HCEC 1CT (cell line): Measurements from ENCODE around the gene RDH8.
A peak's percentile ranks its signal among the peaks of the same experiment; 100 is the strongest.

Experiments used
- DNase-seq: peaks from one replicate; pipeline ENCODE4 v3.0.0-alpha.2; 2017

The RDH8 gene, protein sequence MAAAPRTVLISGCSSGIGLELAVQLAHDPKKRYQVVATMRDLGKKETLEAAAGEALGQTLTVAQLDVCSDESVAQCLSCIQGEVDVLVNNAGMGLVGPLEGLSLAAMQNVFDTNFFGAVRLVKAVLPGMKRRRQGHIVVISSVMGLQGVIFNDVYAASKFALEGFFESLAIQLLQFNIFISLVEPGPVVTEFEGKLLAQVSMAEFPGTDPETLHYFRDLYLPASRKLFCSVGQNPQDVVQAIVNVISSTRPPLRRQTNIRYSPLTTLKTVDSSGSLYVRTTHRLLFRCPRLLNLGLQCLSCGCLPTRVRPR

GRCh38 chr19:10013316-10013715, at the start of gene RDH8:
TSS of gene RDH8 (plus strand) at chr19:10013483. CDS start at chr19:10013498, 15 bp downstream.
- DNase-seq: no peak

DNA sequence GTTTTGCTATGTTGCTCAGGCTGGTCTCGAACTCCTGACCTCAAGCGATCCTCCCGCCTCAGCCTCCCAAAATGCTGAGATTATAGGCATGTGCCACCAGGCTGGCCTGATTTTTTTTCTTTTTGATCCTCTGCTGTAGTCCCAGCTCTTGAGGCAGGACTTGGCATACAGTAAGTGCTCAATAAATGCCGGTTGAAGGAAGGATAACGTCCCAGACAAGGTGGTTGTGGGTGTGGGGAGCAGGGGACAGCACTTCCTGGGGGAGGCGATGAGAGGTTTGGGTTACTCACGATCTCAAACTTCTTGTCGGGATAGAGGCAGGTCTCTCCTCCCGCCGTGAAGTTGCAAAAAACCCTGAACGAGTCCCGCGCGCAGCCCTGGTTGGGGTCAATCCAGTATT, 47.3 kb upstream of the RDH8 start:
- DNase-seq: no peak

DNA sequence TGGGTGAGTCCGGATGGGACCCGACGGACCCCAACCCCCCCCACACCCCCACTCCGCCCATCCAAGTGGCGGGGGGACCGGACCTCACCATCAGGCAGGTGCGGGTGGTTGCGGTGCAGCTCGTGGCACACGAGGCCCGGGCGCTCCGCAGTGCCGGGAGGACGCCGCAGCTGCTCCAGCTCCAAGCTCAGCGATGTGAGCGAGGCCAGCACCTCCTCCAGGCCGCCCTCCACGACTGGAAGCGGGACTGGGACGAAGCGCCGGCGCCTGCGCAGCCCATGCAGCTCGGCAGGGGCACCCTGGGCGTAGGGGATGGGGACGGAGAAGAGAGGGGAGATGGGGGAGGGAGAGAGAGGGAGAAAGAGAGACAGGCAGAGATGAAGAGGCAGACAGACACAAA, 46.8 kb upstream of the RDH8 start:
- DNase-seq: no peak

DNA sequence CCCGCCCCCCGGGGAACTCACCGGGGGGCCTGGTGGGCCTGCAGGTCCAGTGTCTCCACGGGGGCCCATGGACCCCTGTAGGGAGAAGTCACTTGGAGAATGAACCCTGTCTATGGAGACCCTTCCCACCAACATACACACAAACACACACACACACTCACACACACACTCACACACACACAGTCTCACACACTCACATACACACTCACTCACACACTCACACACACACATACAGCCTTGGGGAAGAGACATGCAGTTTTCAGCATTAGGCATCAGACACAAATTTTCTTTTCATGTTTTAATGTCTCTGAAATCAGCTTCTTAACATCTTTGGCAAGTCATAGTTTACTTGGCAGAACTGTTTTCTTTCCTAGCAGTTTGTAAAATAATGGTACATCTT, 46.0 kb upstream of the RDH8 start:
- no peak for DNase-seq

DNA sequence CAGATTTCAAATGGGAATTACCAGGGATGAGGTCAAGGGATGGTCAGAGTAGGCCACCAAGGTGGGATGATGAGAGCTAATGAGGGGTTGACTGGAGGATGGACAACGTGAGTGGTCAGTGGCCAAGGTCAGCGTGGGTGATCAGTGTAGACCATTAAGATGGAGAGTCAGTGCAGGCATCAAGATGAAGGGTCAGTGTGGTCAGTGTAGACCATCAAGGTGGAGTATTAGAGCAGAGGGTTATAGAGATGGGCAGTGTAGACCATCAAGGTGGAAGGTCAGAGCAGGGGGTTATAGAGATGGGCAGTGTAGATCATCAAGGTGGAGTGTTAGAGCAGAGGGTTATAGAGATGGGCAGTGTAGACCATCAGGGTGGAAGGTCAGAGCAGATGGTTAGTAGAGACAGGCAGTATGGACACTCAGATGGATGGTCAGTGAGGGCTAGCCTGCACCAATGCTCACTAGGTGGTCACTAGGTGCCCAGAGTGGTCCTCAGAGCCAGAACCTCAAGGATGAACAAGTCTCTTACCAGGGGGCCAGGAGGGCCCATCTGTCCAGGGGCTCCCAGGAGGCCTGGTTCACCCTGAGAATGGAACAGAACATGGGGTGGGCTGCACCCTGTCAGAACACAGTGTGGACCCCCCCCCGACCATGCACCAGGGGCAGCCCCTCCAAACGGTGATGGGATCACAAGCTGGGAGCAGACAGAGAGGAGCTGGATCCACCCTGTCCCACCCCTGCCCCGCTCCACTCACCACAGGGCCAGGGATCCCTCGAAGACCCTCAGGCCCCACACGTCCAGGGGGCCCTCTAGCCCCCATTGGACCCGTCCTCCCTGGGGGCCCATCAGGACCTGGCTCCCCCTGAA, 44.2 kb upstream of the RDH8 start:
- DNase-seq: no peak

- no peak for DNase-seq
Measured at GRCh38 chr19:9969688-9969975, 43.7 kb upstream of the RDH8 start.

- no peak for DNase-seq
Measured at GRCh38 chr19:9970481-9970880, 42.8 kb upstream of the RDH8 start.

DNA sequence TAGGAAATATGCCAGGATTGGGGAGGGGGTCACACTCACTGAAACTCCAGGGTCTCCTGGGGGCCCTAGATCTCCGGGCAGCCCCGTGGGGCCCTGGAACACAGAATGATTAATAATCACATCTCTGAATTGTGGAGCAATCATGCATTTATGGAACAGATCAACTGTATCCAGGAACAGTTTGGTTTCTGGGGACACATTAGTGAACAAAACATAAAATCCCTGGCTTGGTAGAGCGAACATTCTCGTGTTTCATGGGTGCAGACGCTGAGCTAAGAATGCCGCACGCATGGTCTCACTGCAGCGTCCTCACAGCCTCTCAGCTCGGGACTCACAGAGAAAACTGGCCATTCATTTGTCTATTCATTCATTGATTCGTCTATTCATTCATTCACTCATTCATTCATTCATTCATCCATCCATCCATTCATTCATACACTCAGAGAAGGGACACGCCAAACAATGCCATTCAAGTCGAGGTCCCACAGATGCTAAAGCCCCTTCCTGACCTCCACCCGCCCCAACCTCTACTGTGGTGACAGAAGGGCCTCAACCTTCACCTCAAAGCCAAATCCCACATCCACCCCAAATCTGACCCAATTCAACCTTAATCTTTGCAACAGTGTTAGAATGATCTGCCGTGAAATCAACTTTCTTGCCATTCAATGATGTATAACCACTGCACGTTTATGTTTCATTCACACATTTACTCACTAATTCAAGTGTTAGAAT, 42.0 kb upstream of the RDH8 start:
- no peak for DNase-seq

GRCh38 chr19:9972103-9972502, 41.2 kb upstream of the RDH8 start:
- no peak for DNase-seq

DNA sequence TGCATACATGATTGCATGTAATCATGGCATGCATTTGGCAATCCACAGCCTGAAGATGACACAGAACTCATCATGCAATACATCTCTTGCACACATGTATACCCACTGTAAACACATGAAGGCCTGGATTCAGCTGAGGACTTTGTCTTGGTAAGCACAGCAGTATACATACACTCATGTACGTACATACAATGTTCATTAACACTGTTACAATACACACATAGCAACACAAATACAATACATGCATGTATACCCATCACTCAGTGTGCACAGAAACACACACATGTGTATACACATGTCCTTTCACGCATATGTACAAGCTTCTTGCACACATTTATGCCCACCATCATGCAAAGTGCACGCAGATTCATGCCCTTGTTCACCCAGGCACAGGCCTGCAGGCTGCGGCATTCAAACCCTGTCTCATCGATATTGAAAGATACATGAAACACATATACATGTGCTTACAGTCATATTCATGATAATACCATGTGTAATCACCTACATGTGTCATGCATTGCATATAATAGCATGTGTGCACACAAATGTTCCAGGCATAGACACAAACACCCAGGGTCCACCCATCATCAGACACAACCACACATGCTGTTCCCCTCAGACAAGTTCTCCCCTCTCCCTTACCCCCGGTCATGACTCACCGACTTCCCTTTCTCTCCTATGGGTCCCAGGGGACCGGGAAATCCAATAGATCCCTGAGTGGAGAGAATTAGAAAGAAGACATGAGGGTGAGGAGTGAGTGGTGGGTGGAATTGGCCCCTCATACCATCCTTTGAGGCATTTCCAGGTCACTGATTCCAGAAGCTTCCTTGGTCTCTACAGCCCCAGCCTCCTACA, 31.6 kb upstream of the RDH8 start:
- no peak for DNase-seq

GRCh38 chr19:9986787-9987281, 26.4 kb upstream of the RDH8 start:
- no peak for DNase-seq

DNA sequence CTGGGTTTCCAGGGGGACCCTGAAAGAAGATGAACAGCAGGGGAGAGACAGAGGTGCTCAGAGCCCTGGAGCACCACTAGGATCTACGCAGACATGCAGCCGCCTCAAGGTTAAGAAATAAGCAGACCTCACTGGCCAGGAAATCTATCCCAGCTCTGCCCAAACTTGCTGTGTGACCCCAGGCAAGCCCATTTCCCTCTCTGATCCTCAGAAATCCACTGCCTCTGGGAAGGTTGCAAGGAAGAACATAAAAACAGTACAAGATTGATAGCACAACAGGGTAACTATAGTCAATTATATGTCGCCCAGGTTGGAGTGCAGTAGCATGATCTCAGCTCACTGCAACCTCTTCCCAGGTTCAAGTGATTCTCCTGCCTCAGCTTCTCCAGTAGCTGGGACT, 23.8 kb upstream of the RDH8 start:
- DNase-seq: no peak

DNA sequence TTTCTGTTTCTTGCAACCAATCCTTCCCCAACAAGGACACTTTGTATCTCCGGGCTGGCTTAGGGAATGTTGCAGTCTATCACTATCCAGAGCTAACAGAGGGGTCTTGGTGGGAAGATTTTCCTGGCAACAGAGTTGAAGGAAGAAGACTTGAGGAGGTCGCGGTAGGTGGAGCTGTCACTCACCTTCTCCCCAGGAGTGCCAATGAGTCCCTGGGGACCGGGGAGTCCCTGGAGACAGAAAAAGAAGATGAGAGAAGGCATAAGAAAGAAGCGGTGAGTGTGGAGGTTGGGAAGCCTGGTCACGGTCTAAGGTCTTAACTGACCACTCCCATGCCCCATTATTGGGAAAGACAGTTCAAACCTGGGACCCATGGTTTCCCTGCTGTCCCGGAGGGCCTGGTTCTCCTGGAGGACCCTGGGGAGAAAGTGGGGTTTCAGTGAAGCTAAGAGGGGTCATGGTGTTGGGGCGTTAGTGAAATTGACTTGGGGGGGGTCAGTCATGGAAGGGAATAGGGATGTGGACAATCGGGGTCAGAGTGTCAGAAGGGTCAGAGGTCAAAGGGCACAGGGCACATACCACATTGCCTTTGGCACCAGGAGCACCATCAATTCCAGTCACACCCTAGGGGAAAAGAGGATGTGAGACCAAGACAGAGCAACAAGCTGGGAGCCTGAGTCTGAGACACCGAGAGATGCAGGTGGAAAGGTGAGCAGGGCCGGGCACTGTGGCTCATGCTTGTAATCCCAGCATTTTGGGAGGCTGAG, 21.7 kb upstream of the RDH8 start:
- no peak for DNase-seq

- no peak for DNase-seq
Measured at GRCh38 chr19:9995084-9995483, 18.2 kb upstream of the RDH8 start.

DNA sequence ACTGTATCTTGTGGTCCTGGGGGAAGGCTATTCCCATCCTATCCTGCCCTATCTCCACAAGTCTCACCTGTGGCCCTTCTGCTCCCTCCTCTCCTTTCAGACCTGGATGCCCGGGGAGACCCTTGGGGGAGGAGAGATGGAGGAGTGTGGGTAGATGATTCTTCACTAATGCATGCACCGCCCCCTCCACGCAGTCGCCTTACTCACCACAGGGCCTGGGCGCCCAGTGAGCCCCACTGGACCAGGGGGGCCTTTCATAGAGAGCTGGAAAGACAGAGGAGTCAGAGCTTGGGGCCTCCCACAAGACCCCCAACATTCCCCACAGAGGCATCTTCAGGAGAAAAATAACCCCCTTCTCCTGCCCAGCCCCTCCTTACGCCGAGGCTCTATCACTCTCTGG, 17.3 kb upstream of the RDH8 start:
- DNase-seq: no peak

GRCh38 chr19:9996541-9996940, 16.7 kb upstream of the RDH8 start:
- DNase-seq: no peak

DNA sequence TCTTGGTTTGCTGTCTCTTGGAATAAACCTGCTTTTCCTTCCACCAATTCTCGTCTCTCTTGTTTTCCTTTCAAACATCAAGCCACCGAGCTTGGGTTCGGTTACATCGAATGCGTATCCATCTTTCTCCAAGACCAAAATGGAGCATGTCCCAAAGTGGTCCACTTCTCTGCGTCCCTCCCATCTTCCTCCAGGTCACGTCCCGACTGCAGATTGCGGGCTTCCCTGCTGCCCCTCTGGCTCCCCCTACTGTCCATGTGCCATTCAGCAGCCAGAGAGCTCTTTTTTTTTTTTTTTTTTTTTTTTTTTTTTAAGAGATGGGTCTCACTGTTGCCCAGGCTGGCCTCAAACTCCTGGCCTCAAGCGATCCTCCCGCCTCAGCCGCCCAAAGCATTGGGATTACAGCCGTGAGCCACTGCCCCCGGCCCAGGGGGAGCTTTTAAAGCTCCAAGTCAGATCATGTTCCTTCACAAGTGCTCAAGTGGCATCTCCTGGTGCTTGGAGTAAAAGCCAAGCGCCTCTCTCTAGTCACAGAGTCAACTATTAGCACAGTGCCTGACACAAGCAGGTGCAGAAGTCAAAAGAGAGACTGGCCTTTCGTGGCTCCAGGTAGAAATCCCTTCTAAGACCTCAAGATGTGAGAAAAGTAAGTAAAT, 13.0 kb upstream of the RDH8 start:
- peak; percentile 64 for DNase-seq

GRCh38 chr19:10001899-10002298, 11.4 kb upstream of the RDH8 start:
- DNase-seq: peak; percentile 38

DNA sequence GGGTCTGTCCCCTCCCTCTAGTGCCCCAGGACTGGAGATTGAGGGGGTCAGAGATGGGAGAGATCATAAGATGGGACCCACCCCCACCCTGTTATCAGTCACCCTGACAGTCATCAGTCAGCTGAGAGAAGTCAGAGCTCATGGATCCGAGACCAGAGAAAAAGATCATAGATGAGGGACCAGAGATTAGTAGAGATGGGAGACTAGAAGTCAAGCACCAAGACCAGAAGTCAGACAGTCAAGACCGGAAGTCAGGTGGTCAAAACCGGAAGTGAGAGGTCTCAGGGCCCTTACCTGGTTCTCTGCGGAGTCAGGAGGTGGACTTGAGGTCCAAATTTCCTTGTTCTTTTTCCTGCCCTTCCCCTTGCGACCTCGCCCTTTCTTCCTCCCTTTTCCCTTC, 10.0 kb upstream of the RDH8 start:
- DNase-seq: no peak

GRCh38 chr19:10004617-10005016, 8.7 kb upstream of the RDH8 start:
- no peak for DNase-seq

DNA sequence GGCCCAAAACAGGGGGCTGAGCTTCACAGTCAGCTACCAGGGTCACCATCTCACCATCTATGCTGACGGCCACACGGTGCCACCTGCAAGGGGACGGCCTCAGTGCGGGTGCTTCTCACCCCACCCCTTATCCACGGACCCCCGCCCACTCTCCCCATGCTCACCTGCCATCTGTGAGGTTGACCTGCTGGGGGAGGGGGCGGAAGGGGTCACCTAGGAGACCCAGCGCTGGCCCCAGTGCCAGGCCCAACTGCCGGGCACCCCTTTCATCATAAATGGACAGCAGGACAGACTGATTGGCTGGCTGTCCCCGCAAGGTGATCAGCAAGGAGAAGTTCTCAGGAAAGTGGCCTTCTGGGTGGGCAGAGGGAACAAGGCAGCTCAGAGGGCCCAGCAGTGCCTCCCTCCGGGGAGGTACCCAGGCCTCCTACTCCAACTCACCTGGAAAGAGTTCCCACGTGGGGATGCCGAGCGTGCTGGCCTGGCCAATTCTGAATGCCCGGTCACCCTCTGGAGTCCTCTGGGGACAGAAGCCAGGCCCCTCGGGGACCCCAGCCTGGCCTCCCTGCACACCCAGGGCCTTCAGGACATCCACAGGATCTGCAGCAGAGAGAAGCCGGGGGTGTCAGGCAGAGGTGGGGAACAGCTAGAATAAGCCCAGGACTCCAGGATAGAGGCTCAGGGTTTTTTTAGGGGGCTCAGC, 7.5 kb upstream of the RDH8 start:
- DNase-seq: no peak
